Pancreas (tissue), 10 donors: ENCODE measurements around the gene BCAS3. TPM values are rescaled to one million over a fixed set of nuclear protein-coding genes. Genes with fewer than 3 reads are reported as not detected.

Source experiments
- ATAC-seq, 4 donors: fragments of 200-7000 bp; cut with Tn5 transposase; one replicate each; pipeline versions ENCODE4 v1.8.0 to v1.9.1; 2020; ENCODE audit warnings: mild to moderate bottlenecking in 4 of 4, moderate library complexity in 4 of 4
- DNase-seq, 6 donors: peaks; one replicate each; pipeline ENCODE4 v3.0.0-alpha.2; 2020
- FAIRE-seq: peaks from 2 replicates; lab custom pipeline; 2012; peaks lifted over from hg19 to GRCh38; lab: Jason Lieb, UNC
- H3K27ac ChIP-seq, 4 donors: fragments of 200-600 bp; sonication (generic); 1 replicate in 3 of 4; 2 replicates in 1 of 4; pipeline versions ENCODE4 v1.5.0 to v1.8.0; 2020
- H3K27me3 ChIP-seq, 4 donors: fragments of 200-600 bp; one replicate each; pipeline ENCODE4 v1.8.0; 2021
- H3K36me3 ChIP-seq, 3 donors: fragments of 200-600 bp; sonication (generic) in 1 of 3; one replicate each; pipeline versions ENCODE4 v1.5.0 to v1.8.0; 2020 to 2021
- H3K4me1 ChIP-seq, 3 donors: fragments of 200-600 bp; one replicate each; pipeline ENCODE4 v1.8.0; 2021
- H3K4me3 ChIP-seq, 4 donors: fragments of 200-600 bp; sonication (generic) in 2 of 4; one replicate each; pipeline versions ENCODE4 v1.5.0 to v1.8.0; 2020 to 2021
- H3K9me3 ChIP-seq, 4 donors: fragments of 200-600 bp; one replicate each; pipeline ENCODE4 v1.8.0; 2021
- WGBS, 2 donors: extraction: QIAGEN DNeasy Blood & Tissue Kit; methylation state at CpG; one replicate each; pipeline ENCODE4 v1.1.7; 2013; 5-methylcytosine and 5-hydroxymethylcytosine counted together
- intact Hi-C, 3 donors: fragments of 100-400 bp; cut with DNase I; formaldehyde crosslinking; loops; one replicate each; pipeline versions ENCODE4 v1.11.1 to v1.14.2; 2022
- polyA plus RNA-seq, 2 donors: library from polyadenylated mRNA; stranded (reverse); fragments of 200-250 nt; gene quantifications; one replicate each; pipeline ENCODE4 v1.2.3, GENCODE V29; 2013
- total RNA-seq, 6 donors: library from RNA; stranded (reverse); fragmentation: NEBNext Ultra II Directional in 4 of 6; extraction: Animal tissue kit (Norgen Biotek cat#: 25700) in 4 of 6; gene quantifications; one replicate each; pipeline versions ENCODE4 v1.2.1 to v1.2.4, GENCODE V29; 2021 to 2023
- TF ChIP-seq, protein P1 (sequence below), 4 donors: fragments of 200-600 bp; sonication (generic) in 3 of 4; IDR thresholded peaks; one replicate each; pipeline versions ENCODE4 v1.5.0 to v1.8.0; 2021; ENCODE audit warnings: antibody characterized with exemption in 4 of 4
- donor health status: healthy with polysubstance abuse.
- donor health status: DM: no; HTN: no; CAD: no; lungs with moderate emphysema.
- donor health status: DM: no; HTN: no; CAD: no.
- donor health status: control.
- donor health status: control.
- donor health status: Bipolar disorder and iron deficiency.
- donor health status: DM: yes; HTN: yes; CAD: no.
- donor health status: DM: no; HTN: no; CAD: no.
- donor health status: DM: no; HTN: no; CAD: no.
- donor health status: DM: yes; HTN: yes; CAD: no.

BCAS3 gene
- total and polyA plus RNA-seq, 8 donors: 4.6 to 27.7 (median 13.2) TPM

DNA sequence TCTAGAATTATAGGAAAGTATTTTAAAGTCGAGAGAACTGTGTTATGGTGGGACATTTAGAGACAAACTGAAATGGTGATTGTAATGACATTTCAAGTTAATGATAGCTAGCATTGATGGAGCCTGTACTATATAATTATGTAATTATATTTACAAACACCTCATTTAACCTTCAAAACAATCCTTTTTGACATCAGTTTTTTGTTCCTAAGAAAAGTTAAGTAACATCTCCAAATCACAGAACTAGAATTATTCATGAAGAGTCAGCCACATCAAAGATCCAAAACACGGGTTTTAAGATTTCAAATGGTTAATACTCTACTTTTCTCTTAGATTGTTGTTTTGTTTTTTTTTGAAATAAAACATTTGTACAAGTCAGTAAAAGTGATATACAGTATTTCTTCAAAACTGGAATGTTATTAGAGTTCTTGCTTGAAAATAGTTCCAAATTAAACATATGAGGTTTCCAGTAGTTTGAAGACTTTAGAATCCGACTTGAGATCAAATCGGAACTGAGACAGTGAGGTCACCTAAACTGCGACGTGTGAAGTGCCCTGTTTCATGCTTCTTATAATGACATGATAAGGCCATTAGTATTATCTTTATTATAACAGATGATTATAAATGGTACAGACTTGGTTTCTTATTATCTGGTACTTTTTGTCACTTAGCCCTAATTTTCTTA, 457.0 kb downstream of the BCAS3 start:
- DNase-seq: no peak
- no peaks in the 10 kb centered on the region for H3K4me1 ChIP-seq
- no peak overlapping the region for H3K4me3 ChIP-seq
- no peak for FAIRE-seq
- H3K36me3 ChIP-seq: no peaks in the 10 kb centered on the region
- intact Hi-C loops: no loop called here
- no peaks in the 10 kb centered on the region for H3K9me3 ChIP-seq
- H3K27ac ChIP-seq: no peak overlapping the region
- no peaks in the 10 kb centered on the region for H3K27me3 ChIP-seq
- 91% methylated on average over 6 of the region's 6 CpGs for WGBS, 2 donors
- no peak for ATAC-seq
- TF ChIP-seq, protein P1, sequence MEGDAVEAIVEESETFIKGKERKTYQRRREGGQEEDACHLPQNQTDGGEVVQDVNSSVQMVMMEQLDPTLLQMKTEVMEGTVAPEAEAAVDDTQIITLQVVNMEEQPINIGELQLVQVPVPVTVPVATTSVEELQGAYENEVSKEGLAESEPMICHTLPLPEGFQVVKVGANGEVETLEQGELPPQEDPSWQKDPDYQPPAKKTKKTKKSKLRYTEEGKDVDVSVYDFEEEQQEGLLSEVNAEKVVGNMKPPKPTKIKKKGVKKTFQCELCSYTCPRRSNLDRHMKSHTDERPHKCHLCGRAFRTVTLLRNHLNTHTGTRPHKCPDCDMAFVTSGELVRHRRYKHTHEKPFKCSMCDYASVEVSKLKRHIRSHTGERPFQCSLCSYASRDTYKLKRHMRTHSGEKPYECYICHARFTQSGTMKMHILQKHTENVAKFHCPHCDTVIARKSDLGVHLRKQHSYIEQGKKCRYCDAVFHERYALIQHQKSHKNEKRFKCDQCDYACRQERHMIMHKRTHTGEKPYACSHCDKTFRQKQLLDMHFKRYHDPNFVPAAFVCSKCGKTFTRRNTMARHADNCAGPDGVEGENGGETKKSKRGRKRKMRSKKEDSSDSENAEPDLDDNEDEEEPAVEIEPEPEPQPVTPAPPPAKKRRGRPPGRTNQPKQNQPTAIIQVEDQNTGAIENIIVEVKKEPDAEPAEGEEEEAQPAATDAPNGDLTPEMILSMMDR (IDR thresholded peaks at IDR 0.05): no peak

DNA sequence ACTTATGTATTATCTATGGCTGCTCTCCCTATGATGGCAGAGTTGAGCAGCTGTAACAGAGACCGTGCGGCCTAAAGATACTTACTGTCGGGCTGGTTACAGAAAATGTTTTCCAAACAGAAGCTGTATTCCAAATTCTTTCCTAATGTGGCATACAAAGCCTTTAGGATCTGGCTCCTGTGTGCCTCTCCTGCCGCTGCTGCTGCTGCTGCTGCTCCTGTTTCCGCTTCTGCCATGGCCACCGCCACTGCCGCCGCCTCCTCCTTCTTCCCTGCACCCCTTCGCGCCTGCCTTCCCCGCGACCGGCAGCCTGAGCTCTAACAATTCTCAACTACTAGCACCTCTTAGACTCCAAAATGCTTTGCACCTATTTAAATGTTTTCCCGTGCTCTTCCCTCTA, 458.1 kb downstream of the BCAS3 start:
- Histone ChIP-seq H3K27ac (no peak overlapping the region), H3K27me3 (no peaks in the 10 kb centered on the region), H3K4me3 (no peak overlapping the region), H3K4me1 (peaks cover 0 to 3% (median 0%) of the 10 kb centered on the region in 3 donors), H3K9me3 (no peaks in the 10 kb centered on the region), H3K36me3 (no peaks in the 10 kb centered on the region)
- intact Hi-C loops: no loop called here
- WGBS, 2 donors: 93 to 96% methylated on average over 14 of the region's 14 CpGs
- TF ChIP-seq, protein P1 (IDR thresholded peaks at IDR 0.05): no peak
- DNase-seq (no peak), FAIRE-seq (no peak), ATAC-seq (no peak)

DNA sequence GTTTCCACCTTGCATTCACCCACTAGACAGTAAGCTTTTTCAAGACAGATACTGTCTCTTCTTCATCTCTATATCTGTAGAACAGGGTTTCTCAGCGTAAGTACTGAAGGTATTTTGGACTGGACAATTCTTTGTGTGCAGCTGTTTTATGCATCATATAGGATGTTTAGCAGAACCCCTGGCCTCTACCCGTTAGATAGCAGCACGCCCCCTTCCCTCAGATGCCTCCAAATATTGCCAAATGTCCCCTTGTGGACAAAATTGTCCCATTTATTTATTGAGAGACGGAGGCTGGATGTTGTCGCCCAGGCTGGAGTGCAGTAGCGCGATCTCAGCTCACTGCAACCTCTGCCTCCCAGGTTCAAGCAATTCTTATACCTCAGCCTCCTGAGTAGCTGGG, 458.6 kb downstream of the BCAS3 start:
- no peaks in the 10 kb centered on the region for H3K9me3 ChIP-seq
- 94 to 98% methylated on average over 7 of the region's 7 CpGs for WGBS, 2 donors
- peaks cover 0 to 3% (median 0%) of the 10 kb centered on the region in 3 donors for H3K4me1 ChIP-seq
- no peaks in the 10 kb centered on the region for H3K27me3 ChIP-seq
- ATAC-seq (no peak), FAIRE-seq (no peak), DNase-seq (no peak)
- no peaks in the 10 kb centered on the region for H3K36me3 ChIP-seq
- TF ChIP-seq, protein P1 (IDR thresholded peaks at IDR 0.05): no peak
- H3K27ac ChIP-seq: no peak overlapping the region
- H3K4me3 ChIP-seq: no peak overlapping the region
- intact Hi-C loops: no loop called here

DNA sequence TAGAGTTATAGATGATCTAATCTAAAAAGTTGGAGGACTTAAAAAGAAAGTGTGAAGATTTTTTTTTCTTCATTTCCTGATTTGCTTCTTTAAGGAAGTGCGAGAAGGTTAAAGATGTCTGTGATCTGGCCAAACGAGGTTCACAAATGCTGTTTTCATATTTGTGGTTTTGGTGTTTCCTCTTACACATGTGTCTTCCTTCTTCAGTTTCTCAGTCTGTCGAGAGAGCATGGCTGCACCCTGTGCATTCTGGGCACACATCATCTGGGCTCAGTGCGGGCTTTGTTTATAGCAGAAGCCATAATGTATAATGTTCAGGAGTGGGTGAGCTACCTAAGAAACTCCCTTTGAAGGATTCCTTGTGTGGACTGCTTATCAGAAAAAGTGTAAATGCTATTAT, 461.6 kb downstream of the BCAS3 start:
- 82 to 88% methylated on average over 4 of the region's 4 CpGs for WGBS, 2 donors
- Histone ChIP-seq H3K27ac (no peak overlapping the region), H3K27me3 (no peaks in the 10 kb centered on the region), H3K36me3 (no peaks in the 10 kb centered on the region), H3K9me3 (no peaks in the 10 kb centered on the region), H3K4me1 (peaks cover 0 to 3% (median 0%) of the 10 kb centered on the region in 3 donors), H3K4me3 (no peak overlapping the region)
- FAIRE-seq: no peak
- intact Hi-C loops: no loop called here
- peak in 3 of 4 donors; percentile 41 to 75 (median 68) for ATAC-seq
- DNase-seq: no peak
- TF ChIP-seq, protein P1 (IDR thresholded peaks at IDR 0.05): no peak

DNA sequence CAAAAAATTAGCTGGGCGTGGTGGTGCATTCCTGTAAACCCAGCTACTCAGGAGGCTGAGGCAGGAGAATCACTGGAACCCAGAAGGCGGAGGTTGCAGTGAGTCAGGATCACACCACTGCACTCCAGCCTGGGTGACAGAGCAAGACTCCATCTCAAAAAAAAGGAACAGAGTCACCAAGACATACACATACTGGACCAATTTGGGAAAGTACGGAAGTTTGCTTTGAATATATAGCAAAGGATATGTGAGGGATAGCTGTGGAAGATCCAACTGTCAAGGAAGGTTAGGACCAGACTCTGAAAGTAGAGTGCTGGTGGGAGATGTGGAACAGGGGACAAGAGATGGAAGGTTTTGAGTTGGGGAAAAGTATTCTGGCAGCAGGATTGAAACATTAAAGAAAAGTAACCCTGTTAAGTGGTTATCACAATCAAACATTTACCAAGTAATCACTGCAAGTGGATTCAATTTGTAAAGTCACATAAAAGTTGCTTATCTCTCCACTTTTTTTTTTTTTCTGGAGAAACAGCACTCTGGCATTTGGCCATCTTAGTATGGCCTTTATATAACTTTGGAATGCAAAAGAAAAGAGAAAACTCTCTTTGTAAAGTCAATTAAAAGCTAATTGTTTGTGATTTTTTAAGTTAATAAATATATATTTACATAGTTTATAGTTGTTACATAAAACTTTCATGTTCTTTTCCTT, 462.6 kb downstream of the BCAS3 start:
- FAIRE-seq (no peak), DNase-seq (no peak), ATAC-seq (no peak)
- Histone ChIP-seq H3K4me3 (no peak overlapping the region), H3K36me3 (no peaks in the 10 kb centered on the region), H3K27ac (no peak overlapping the region), H3K27me3 (no peaks in the 10 kb centered on the region), H3K9me3 (no peaks in the 10 kb centered on the region), H3K4me1 (peaks cover 0 to 3% (median 0%) of the 10 kb centered on the region in 3 donors)
- intact Hi-C loops: no loop called here
- TF ChIP-seq, protein P1 (IDR thresholded peaks at IDR 0.05): no peak
- 89 to 90% methylated on average over 3 of the region's 3 CpGs for WGBS, 2 donors
